Neural cell (in vitro differentiated cells): ENCODE results near the gene KCTD16.
A peak's percentile ranks its signal among the peaks of the same experiment; 100 is the strongest.

Experiments
- EP300 ChIP-seq: fragments of 450-650 bp; conservative IDR thresholded peaks from 2 replicates; pipeline ENCODE4 v1.6.1; 2014; ENCODE audit warnings: antibody characterized with exemption, mild to moderate bottlenecking, moderate library complexity; ENCODE audit not compliant: poor library complexity, severe bottlenecking
- EZH2 ChIP-seq: fragments of 200-600, 300-800 bp; shearing (Covaris generic), sonication (generic); IDR thresholded peaks from 2 replicates; pipeline ENCODE4 v1.6.1; 2014; ENCODE audit warnings: antibody characterized with exemption, low read length, borderline replicate concordance, mild to moderate bottlenecking; ENCODE audit not compliant: insufficient read depth, poor library complexity, severe bottlenecking
- MXI1 ChIP-seq: fragments of 450-650 bp; conservative IDR thresholded peaks from 2 replicates; pipeline ENCODE4 v1.6.1; 2014; ENCODE audit warnings: antibody characterized with exemption, mild to moderate bottlenecking; ENCODE audit not compliant: poor library complexity, severe bottlenecking
- POLR2AphosphoS5 ChIP-seq: IDR thresholded peaks from 2 replicates; pipeline ENCODE4 v1.6.1; 2012
- RAD21 ChIP-seq: fragments of 450-650 bp; conservative IDR thresholded peaks from 2 replicates; pipeline ENCODE4 v1.6.1; 2014; ENCODE audit warnings: antibody characterized with exemption, mild to moderate bottlenecking, moderate library complexity
- SMC3 ChIP-seq: fragments of 450-650 bp; conservative IDR thresholded peaks from 2 replicates; pipeline ENCODE4 v1.6.1; 2014; ENCODE audit warnings: antibody characterized with exemption, mild to moderate bottlenecking, moderate library complexity; ENCODE audit not compliant: poor library complexity
- TAF1 ChIP-seq: IDR thresholded peaks from 2 replicates; pipeline ENCODE4 v1.6.1; 2012; ENCODE audit warnings: low read depth
- TF ChIP-seq, protein P1 (sequence below): fragments of 450-650 bp; IDR thresholded peaks from 2 replicates; pipeline ENCODE4 v1.5.1; 2014; ENCODE audit warnings: antibody characterized with exemption, mild to moderate bottlenecking, moderate library complexity; ENCODE audit not compliant: poor library complexity, severe bottlenecking
- TF ChIP-seq, protein P2 (sequence below): IDR thresholded peaks from 2 replicates; pipeline ENCODE4 v1.6.1; 2012; ENCODE audit warnings: borderline replicate concordance

DNA sequence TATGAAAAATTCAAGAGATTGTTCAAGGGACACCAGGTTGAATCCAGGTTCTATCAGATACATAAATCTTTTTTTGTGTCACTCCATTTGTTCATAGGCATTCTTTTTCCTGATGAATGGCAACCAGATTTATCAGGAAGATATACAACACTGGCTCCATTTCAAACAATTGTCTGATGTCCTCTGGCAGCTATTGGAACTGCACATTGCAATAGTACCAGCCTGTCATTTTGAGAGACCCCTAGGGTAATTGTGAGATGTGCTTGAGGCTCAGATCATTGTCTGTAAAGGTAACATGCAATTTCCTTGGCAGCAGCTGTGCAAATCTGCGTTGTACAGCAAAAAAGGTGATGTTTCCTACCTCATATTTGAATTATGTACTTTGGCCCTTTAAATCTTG, 25.9 kb downstream of the KCTD16 start:
- TF ChIP-seq TAF1, result no peak
- TF ChIP-seq POLR2AphosphoS5, result peak; percentile 87
- TF ChIP-seq EZH2, result no peak
- TF ChIP-seq, protein P1, sequence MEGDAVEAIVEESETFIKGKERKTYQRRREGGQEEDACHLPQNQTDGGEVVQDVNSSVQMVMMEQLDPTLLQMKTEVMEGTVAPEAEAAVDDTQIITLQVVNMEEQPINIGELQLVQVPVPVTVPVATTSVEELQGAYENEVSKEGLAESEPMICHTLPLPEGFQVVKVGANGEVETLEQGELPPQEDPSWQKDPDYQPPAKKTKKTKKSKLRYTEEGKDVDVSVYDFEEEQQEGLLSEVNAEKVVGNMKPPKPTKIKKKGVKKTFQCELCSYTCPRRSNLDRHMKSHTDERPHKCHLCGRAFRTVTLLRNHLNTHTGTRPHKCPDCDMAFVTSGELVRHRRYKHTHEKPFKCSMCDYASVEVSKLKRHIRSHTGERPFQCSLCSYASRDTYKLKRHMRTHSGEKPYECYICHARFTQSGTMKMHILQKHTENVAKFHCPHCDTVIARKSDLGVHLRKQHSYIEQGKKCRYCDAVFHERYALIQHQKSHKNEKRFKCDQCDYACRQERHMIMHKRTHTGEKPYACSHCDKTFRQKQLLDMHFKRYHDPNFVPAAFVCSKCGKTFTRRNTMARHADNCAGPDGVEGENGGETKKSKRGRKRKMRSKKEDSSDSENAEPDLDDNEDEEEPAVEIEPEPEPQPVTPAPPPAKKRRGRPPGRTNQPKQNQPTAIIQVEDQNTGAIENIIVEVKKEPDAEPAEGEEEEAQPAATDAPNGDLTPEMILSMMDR, result peak; percentile 70
- TF ChIP-seq EP300, result peak; percentile 94
- TF ChIP-seq SMC3, result no peak
- TF ChIP-seq RAD21, result peak; percentile 35
- TF ChIP-seq, protein P2, sequence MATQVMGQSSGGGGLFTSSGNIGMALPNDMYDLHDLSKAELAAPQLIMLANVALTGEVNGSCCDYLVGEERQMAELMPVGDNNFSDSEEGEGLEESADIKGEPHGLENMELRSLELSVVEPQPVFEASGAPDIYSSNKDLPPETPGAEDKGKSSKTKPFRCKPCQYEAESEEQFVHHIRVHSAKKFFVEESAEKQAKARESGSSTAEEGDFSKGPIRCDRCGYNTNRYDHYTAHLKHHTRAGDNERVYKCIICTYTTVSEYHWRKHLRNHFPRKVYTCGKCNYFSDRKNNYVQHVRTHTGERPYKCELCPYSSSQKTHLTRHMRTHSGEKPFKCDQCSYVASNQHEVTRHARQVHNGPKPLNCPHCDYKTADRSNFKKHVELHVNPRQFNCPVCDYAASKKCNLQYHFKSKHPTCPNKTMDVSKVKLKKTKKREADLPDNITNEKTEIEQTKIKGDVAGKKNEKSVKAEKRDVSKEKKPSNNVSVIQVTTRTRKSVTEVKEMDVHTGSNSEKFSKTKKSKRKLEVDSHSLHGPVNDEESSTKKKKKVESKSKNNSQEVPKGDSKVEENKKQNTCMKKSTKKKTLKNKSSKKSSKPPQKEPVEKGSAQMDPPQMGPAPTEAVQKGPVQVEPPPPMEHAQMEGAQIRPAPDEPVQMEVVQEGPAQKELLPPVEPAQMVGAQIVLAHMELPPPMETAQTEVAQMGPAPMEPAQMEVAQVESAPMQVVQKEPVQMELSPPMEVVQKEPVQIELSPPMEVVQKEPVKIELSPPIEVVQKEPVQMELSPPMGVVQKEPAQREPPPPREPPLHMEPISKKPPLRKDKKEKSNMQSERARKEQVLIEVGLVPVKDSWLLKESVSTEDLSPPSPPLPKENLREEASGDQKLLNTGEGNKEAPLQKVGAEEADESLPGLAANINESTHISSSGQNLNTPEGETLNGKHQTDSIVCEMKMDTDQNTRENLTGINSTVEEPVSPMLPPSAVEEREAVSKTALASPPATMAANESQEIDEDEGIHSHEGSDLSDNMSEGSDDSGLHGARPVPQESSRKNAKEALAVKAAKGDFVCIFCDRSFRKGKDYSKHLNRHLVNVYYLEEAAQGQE, result peak; percentile 74
- no peak for TF ChIP-seq MXI1
